H1 (cell line): Measurements from ENCODE around the gene TAS2R16. TPM values are rescaled to one million over a fixed set of nuclear protein-coding genes. Genes with fewer than 3 reads are reported as not detected.

Source experiments
- CTCF ChIA-PET: fragments of 300-600 bp; sonication (Branson Sonifier 250); formaldehyde crosslinking; loops from one replicate; lab custom pipeline; 2021; ENCODE audit not compliant: partially characterized antibody; lab: Charles Lee
- POLR2A ChIA-PET: fragments of 300-600 bp; sonication (Branson Sonifier 250); formaldehyde crosslinking; loops from one replicate; lab custom pipeline; 2021; ENCODE audit warnings: inconsistent platforms; ENCODE audit not compliant: partially characterized antibody; lab: Charles Lee
- DNase-seq, 2 experiments: peaks; one replicate each; pipeline versions ENCODE4 v3.0.0 to v3.0.0-alpha.2; 2010 to 2022; ENCODE audit warnings: low spot score in 2 of 2, low read depth in 1 of 2, mixed read lengths in 1 of 2
- FAIRE-seq: peaks from 2 replicates; lab custom pipeline; 2011; peaks lifted over from hg19 to GRCh38; lab: Jason Lieb, UNC
- H2AFZ ChIP-seq: 2 replicates; pipeline ENCODE4 v1.8.1; 2012; ENCODE audit warnings: low read length, inconsistent platforms
- H2AK5ac ChIP-seq: 2 replicates; pipeline ENCODE4 v1.6.1; 2013; ENCODE audit warnings: low read depth, low read length
- H2BK120ac ChIP-seq: replicated peaks from 2 replicates; pipeline ENCODE3; 2013; ENCODE audit warnings: low read depth, low read length, inconsistent platforms
- H2BK12ac ChIP-seq: 2 replicates; pipeline ENCODE4 v1.6.1; 2013; ENCODE audit warnings: low read depth, low read length
- H2BK15ac ChIP-seq: 2 replicates; pipeline ENCODE4 v1.6.1; 2013; ENCODE audit warnings: low read length
- H2BK20ac ChIP-seq: 2 replicates; pipeline ENCODE4 v1.6.1; 2013; ENCODE audit warnings: low read length
- H2BK5ac ChIP-seq: 2 replicates; pipeline ENCODE4 v1.6.1; 2013; ENCODE audit warnings: low read depth, low read length
- H3K14ac ChIP-seq: 2 replicates; pipeline ENCODE4 v1.6.1; 2013; ENCODE audit warnings: inconsistent platforms; ENCODE audit not compliant: insufficient read length
- H3K18ac ChIP-seq: 2 replicates; pipeline ENCODE4 v1.6.1; 2013; ENCODE audit warnings: low read length; ENCODE audit errors: extremely low read depth
- H3K23ac ChIP-seq: 2 replicates; pipeline ENCODE4 v1.6.1; 2013; ENCODE audit warnings: inconsistent platforms; ENCODE audit not compliant: insufficient read length
- H3K23me2 ChIP-seq: 2 replicates; pipeline ENCODE4 v1.6.1; 2013; ENCODE audit warnings: low read depth, low read length
- H3K27ac ChIP-seq: 2 replicates; pipeline ENCODE4 v1.6.1; 2011; ENCODE audit warnings: low read depth, low read length, inconsistent platforms
- H3K27me3 ChIP-seq, 4 experiments: replicated peaks in 1 of 4; 1 replicate in 1 of 4; 2 replicates in 3 of 4; pipeline versions ENCODE4 v1.6.1 to v1.8.1; 2011 to 2013; ENCODE audit warnings: low read length in 3 of 4, mild to moderate bottlenecking in 3 of 4, inconsistent platforms in 2 of 4, mixed read lengths in 2 of 4, moderate library complexity in 1 of 4; ENCODE audit not compliant: control insufficient read depth in 3 of 4, insufficient read depth in 3 of 4; ENCODE audit errors: extremely low read depth in 1 of 4
- H3K36me3 ChIP-seq, 4 experiments: 2 replicates each; pipeline versions ENCODE4 v1.6.1 to v1.8.1; 2011 to 2013; ENCODE audit warnings: mild to moderate bottlenecking in 4 of 4, low read length in 3 of 4, moderate library complexity in 2 of 4, control low read depth in 1 of 4, inconsistent platforms in 1 of 4; ENCODE audit not compliant: insufficient read depth in 4 of 4, control insufficient read depth in 2 of 4
- H3K4ac ChIP-seq: replicated peaks from 2 replicates; pipeline ENCODE3; 2013; ENCODE audit warnings: low read length, low read depth, mixed read lengths, inconsistent platforms; ENCODE audit not compliant: insufficient read length
- H3K4me1 ChIP-seq, 4 experiments: replicated peaks in 1 of 4; 1 replicate in 1 of 4; 2 replicates in 3 of 4; pipeline versions ENCODE4 v1.6.1 to v1.8.1; 2011 to 2013; ENCODE audit warnings: low read length in 3 of 4, inconsistent platforms in 2 of 4, mixed read lengths in 1 of 4; ENCODE audit not compliant: insufficient read depth in 4 of 4, control insufficient read depth in 3 of 4
- H3K4me2 ChIP-seq, 2 experiments: 2 replicates each; pipeline versions ENCODE4 v1.6.1 to v1.8.1; 2011 to 2013; ENCODE audit warnings: low read depth in 2 of 2, low read length in 2 of 2, control low read depth in 1 of 2, inconsistent platforms in 1 of 2, mild to moderate bottlenecking in 1 of 2; ENCODE audit not compliant: insufficient read depth in 1 of 2
- H3K4me3 ChIP-seq, 4 experiments: fragments of 200-600, 300-600 bp in 1 of 4; sonication (generic), shearing (Covaris generic), sonication (Bioruptor Twin) in 1 of 4; 2 replicates each; pipeline versions ENCODE4 v1.5.1 to v1.8.1; 2011 to 2016; ENCODE audit warnings: low read length in 4 of 4, low read depth in 3 of 4, control low read depth in 2 of 4, inconsistent platforms in 2 of 4, mild to moderate bottlenecking in 2 of 4, mixed read lengths in 1 of 4, moderate library complexity in 1 of 4; ENCODE audit not compliant: insufficient read depth in 2 of 4; ENCODE audit errors: extremely low read depth in 1 of 4
- H3K56ac ChIP-seq: replicated peaks from 2 replicates; pipeline ENCODE3; 2013; ENCODE audit warnings: low read depth, mild to moderate bottlenecking, mixed read lengths, low read length, inconsistent platforms; ENCODE audit not compliant: insufficient read length
- H3K79me1 ChIP-seq: 2 replicates; pipeline ENCODE4 v1.6.1; 2013; ENCODE audit warnings: low read depth, low read length, control low read depth
- H3K79me2 ChIP-seq, 2 experiments: 2 replicates each; pipeline versions ENCODE4 v1.6.1 to v1.8.1; 2012 to 2013; ENCODE audit warnings: low read length in 2 of 2, mild to moderate bottlenecking in 2 of 2, inconsistent platforms in 1 of 2; ENCODE audit not compliant: insufficient read depth in 2 of 2, control insufficient read depth in 1 of 2
- H3K9ac ChIP-seq, 4 experiments: replicated peaks in 1 of 4; 1 replicate in 1 of 4; 2 replicates in 3 of 4; pipeline versions ENCODE4 v1.6.1 to v1.8.1; 2011 to 2013; ENCODE audit warnings: low read depth in 3 of 4, low read length in 3 of 4, control low read depth in 2 of 4, mild to moderate bottlenecking in 2 of 4, moderate library complexity in 2 of 4, inconsistent platforms in 1 of 4; ENCODE audit errors: extremely low read depth in 1 of 4
- H3K9me3 ChIP-seq, 2 experiments: 2 replicates each; pipeline versions ENCODE4 v1.6.1 to v1.8.1; 2012 to 2013; ENCODE audit warnings: mild to moderate bottlenecking in 2 of 2, moderate library complexity in 2 of 2, control low read depth in 1 of 2, inconsistent platforms in 1 of 2, low read depth in 1 of 2, low read length in 1 of 2, mixed read lengths in 1 of 2; ENCODE audit not compliant: insufficient read depth in 2 of 2
- H4K20me1 ChIP-seq, 2 experiments: replicated peaks in 1 of 2; 2 replicates each; pipeline versions ENCODE3 to v1.8.1; 2011 to 2013; ENCODE audit warnings: inconsistent platforms in 2 of 2, low read length in 2 of 2, mild to moderate bottlenecking in 1 of 2; ENCODE audit not compliant: insufficient read depth in 2 of 2, control insufficient read depth in 1 of 2
- H4K5ac ChIP-seq: 2 replicates; pipeline ENCODE4 v1.6.1; 2013; ENCODE audit warnings: low read length, low read depth, mixed read lengths, inconsistent platforms; ENCODE audit not compliant: insufficient read length
- H4K8ac ChIP-seq: 2 replicates; pipeline ENCODE4 v1.8.0; 2013; ENCODE audit warnings: mild to moderate bottlenecking, moderate library complexity, low read length, inconsistent platforms; ENCODE audit not compliant: insufficient read depth; ENCODE audit errors: extremely low read depth
- H4K91ac ChIP-seq: replicated peaks from 2 replicates; pipeline ENCODE3; 2013; ENCODE audit warnings: low read length, mixed read lengths, inconsistent platforms; ENCODE audit not compliant: insufficient read length
- BACH1 ChIP-seq: IDR thresholded peaks from 2 replicates; pipeline ENCODE4 v1.6.1; 2012; ENCODE audit warnings: low read length, improper control_type of control experiment
- E2F6 ChIP-seq: IDR thresholded peaks from 2 replicates; pipeline ENCODE4 v1.6.1; 2012; ENCODE audit warnings: inconsistent platforms
- RBBP5 ChIP-seq: IDR thresholded peaks from 2 replicates; pipeline ENCODE4 v1.7.1; 2012; ENCODE audit warnings: low read depth, mild to moderate bottlenecking, inconsistent platforms, low read length, moderate library complexity, borderline replicate concordance
- WGBS, 2 experiments: shearing (Covaris generic) in 1 of 2; methylation state at CpG; one replicate each; pipeline versions ENCODE4 v1.1.6 to v1.1.7; 2013 to 2015; ENCODE audit warnings: low lambda C conversion rate in 2 of 2, mixed read lengths in 2 of 2, inconsistent platforms in 1 of 2, low coverage in 1 of 2, missing lambda C conversion rate in 1 of 2; ENCODE audit not compliant: insufficient replicate concordance in 2 of 2, insufficient coverage in 1 of 2, insufficient read length in 1 of 2; ENCODE audit errors: extremely low coverage in 1 of 2, missing lambda C conversion rate in 1 of 2; 5-methylcytosine and 5-hydroxymethylcytosine counted together
- polyA plus RNA-seq, 7 experiments: library from polyadenylated mRNA; depleted of rRNA in 3 of 7; stranded (reverse) in 5 of 7; unstranded in 2 of 7; fragments of >200 nt in 5 of 7; fragments of 200-250 nt in 2 of 7; gene quantifications; 1 replicate in 5 of 7; 2 replicates in 1 of 7; 4 replicates in 1 of 7; pipeline versions ENCODE4 v1.2.1 to v1.2.3, GENCODE V29; 2011 to 2013; ENCODE audit warnings: missing spikeins in 2 of 7, mixed read lengths in 2 of 7
- total RNA-seq: library from RNA; stranded (reverse); fragmentation: NEBNext Ultra II Directional; extraction: Animal tissue kit (Norgen Biotek cat#: 25700); gene quantifications from 2 replicates; pipeline ENCODE4 v1.2.1, GENCODE V29; 2021

TAS2R16 gene
- total and polyA plus RNA-seq, 2 of the 8 experiments (the other 6 are each of a cell fraction or from before 2014, with no cell fraction given), result not detected

DNA sequence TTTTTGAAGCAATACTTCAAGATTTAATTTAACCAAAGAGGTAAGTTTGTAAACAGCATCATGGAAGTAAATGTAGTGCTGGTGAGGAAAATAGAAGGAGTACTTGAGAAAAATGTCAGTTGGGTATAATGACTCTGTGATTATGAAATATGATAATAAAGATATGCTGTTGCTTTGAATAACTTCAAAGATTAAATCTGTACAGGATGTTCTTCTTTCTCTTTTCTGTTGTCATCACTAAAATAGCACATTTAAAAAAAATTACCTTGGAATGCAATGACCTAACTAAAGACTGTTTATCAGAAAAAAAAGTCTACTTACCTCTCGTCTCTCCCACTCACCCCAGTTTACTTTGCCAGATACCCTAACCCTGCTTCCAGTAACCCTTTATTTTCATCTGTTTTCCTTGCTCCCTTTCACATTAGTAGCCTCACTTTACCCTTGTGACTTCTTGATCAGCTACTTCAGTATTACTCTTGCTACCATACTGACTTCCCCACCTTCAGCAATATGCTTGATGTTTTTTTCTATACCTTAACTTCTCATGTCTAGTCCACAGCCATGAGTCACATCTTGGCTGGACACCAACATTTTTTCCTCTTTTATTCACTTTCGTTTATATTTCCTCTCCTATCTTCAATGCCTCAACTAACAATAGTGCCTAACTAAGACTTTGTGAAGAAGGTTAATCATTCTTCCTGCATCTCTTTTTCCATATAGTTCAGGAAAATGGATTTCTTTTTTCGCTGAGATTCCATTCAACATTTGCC, 29.7 kb upstream of the TAS2R16 start:
- H2BK20ac ChIP-seq, result no peak overlapping the region
- no peaks in the 10 kb centered on the region for H3K4me1 ChIP-seq
- H3K79me1 ChIP-seq, result no peaks in the 10 kb centered on the region
- DNase-seq, result no peak
- no peak overlapping the region for H2BK120ac ChIP-seq
- H3K9me3 ChIP-seq, result no peaks in the 10 kb centered on the region
- no peak overlapping the region for H3K56ac ChIP-seq
- no peak overlapping the region for H3K18ac ChIP-seq
- H3K4me2 ChIP-seq, result no peak overlapping the region
- no peaks in the 10 kb centered on the region for H3K79me2 ChIP-seq
- H2BK5ac ChIP-seq, result no peak overlapping the region
- no peak overlapping the region for H3K27ac ChIP-seq
- H4K5ac ChIP-seq, result no peak overlapping the region
- no peak overlapping the region for H4K8ac ChIP-seq
- H3K36me3 ChIP-seq, result no peaks in the 10 kb centered on the region
- H3K4ac ChIP-seq, result no peak overlapping the region
- H3K14ac ChIP-seq, result no peak overlapping the region
- H3K9ac ChIP-seq, result no peak overlapping the region
- no peaks in the 10 kb centered on the region; the same call in 1 of the 2 replicates for H3K23me2 ChIP-seq
- H3K23ac ChIP-seq, result no peak overlapping the region
- CTCF ChIA-PET, result interaction anchor here (0.6 kb wide), 1 partner anchor 346 kb away, joined by 3 read pairs; no protein-coding TSS in a partner anchor
- no peaks in the 10 kb centered on the region for H3K27me3 ChIP-seq
- H4K91ac ChIP-seq, result no peak overlapping the region
- H2BK12ac ChIP-seq, result no peak overlapping the region
- H2AFZ ChIP-seq, result no peak overlapping the region
- POLR2A ChIA-PET, result no interaction called here
- 95% methylated on average over 3 of the region's 3 CpGs; no CpG with 5 or more reads in 1 of the 2 experiments for WGBS, 2 experiments
- FAIRE-seq, result no peak
- no peak overlapping the region for H2AK5ac ChIP-seq
- H4K20me1 ChIP-seq, result no peaks in the 10 kb centered on the region
- H2BK15ac ChIP-seq, result no peak overlapping the region
- no peak overlapping the region for H3K4me3 ChIP-seq
- TF ChIP-seq RBBP5 (no peak), E2F6 (no peak), BACH1 (no peak)
